Glutamatergic neuron (in vitro differentiated cells): ENCODE results near the gene NOSTRIN. TPM values are rescaled to one million over a fixed set of nuclear protein-coding genes. Genes with fewer than 3 reads are reported as not detected.

Experiments used
- DNase-seq: peaks from one replicate; pipeline ENCODE4 v3.0.0; 2022
- H3K27ac Mint-ChIP-seq: one replicate; pipeline ENCODE4 v1.8.0; 2020; ENCODE audit warnings: mild to moderate bottlenecking, mixed read lengths, inconsistent platforms; ENCODE audit not compliant: unreplicated experiment
- H3K27me3 Mint-ChIP-seq: one replicate; pipeline ENCODE4 v1.8.0; 2020; ENCODE audit warnings: mild to moderate bottlenecking, moderate library complexity, mixed read lengths, inconsistent platforms; ENCODE audit not compliant: unreplicated experiment
- H3K36me3 Mint-ChIP-seq: one replicate; pipeline ENCODE4 v1.8.0; 2020; ENCODE audit warnings: mild to moderate bottlenecking, mixed read lengths, inconsistent platforms; ENCODE audit not compliant: unreplicated experiment
- H3K4me1 Mint-ChIP-seq: one replicate; pipeline ENCODE4 v1.8.0; 2020; ENCODE audit warnings: mild to moderate bottlenecking, low read depth, mixed read lengths, inconsistent platforms; ENCODE audit not compliant: unreplicated experiment
- H3K4me3 Mint-ChIP-seq: one replicate; pipeline ENCODE4 v1.8.0; 2020; ENCODE audit warnings: mild to moderate bottlenecking, mixed read lengths, inconsistent platforms; ENCODE audit not compliant: unreplicated experiment
- H3K9me3 Mint-ChIP-seq: one replicate; pipeline ENCODE4 v1.8.0; 2020; ENCODE audit warnings: mild to moderate bottlenecking, moderate library complexity, mixed read lengths, inconsistent platforms; ENCODE audit not compliant: unreplicated experiment
- total RNA-seq: library from RNA; stranded (reverse); fragmentation: NEBNext Ultra II Directional; extraction: Animal tissue kit (Norgen Biotek cat#: 25700); gene quantifications from one replicate; pipeline ENCODE4 v1.2.1, GENCODE V29; 2021; ENCODE audit not compliant: unreplicated experiment
- TF ChIP-seq, protein P1 (sequence below): fragments of 200-600 bp; sonication (generic); IDR thresholded peaks from one replicate; pipeline ENCODE4 v1.5.0; 2021; ENCODE audit not compliant: partially characterized antibody, unreplicated experiment

NOSTRIN gene
- total RNA-seq, 1 donor from 2014 or later, result not detected

DNA sequence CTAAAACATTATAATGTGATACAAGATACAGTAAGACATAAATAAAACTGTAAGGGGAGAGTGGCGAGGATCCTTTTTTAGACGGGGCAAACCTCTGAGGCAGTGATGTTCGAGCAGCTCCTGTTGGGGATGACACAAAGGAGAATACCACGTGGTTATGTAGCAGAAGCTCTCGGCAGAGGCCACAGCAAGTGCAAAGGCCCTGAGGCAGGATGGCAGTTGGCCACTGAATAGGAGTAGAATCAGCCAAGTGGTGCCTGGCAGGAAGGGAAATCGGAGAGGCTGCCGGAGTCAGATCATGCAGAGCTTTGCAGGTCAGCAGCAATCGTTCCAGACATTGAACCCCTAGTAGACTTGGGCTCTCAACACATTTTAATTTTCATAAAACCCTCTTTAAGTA lies 19.1 kb downstream of the NOSTRIN start:
- DNase-seq, result no peak
- H3K27ac Mint-ChIP-seq, result no peak overlapping the region
- TF ChIP-seq, protein P1, sequence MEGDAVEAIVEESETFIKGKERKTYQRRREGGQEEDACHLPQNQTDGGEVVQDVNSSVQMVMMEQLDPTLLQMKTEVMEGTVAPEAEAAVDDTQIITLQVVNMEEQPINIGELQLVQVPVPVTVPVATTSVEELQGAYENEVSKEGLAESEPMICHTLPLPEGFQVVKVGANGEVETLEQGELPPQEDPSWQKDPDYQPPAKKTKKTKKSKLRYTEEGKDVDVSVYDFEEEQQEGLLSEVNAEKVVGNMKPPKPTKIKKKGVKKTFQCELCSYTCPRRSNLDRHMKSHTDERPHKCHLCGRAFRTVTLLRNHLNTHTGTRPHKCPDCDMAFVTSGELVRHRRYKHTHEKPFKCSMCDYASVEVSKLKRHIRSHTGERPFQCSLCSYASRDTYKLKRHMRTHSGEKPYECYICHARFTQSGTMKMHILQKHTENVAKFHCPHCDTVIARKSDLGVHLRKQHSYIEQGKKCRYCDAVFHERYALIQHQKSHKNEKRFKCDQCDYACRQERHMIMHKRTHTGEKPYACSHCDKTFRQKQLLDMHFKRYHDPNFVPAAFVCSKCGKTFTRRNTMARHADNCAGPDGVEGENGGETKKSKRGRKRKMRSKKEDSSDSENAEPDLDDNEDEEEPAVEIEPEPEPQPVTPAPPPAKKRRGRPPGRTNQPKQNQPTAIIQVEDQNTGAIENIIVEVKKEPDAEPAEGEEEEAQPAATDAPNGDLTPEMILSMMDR, result no peak
- H3K27me3 Mint-ChIP-seq, result no peaks in the 10 kb centered on the region
- H3K4me1 Mint-ChIP-seq, result peaks cover 10% of the 10 kb centered on the region
- no peak overlapping the region for H3K4me3 Mint-ChIP-seq
- H3K9me3 Mint-ChIP-seq, result no peaks in the 10 kb centered on the region
- H3K36me3 Mint-ChIP-seq, result no peaks in the 10 kb centered on the region

DNA sequence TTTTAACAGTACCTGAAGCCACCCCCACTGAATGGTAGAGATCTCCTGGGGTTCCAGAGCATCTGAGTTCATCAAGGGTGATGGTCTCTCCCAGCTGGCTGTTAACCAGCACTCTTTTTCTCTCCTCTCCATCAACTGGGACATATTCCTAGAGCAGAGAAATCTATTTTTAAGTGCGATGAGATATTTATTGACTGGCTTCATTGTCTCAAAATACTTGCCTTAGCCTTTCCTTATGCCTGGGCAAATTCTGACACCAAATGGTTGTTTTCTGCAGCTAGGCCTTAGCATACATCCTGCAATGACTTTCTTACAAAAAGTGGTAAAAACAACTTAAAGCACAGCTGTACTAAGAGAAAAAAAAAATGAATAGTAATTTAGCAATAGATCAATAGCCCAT lies 19.6 kb downstream of the NOSTRIN start:
- no peaks in the 10 kb centered on the region for H3K36me3 Mint-ChIP-seq
- DNase-seq, result no peak
- TF ChIP-seq, protein P1, result no peak
- H3K4me1 Mint-ChIP-seq, result peaks cover 10% of the 10 kb centered on the region
- no peaks in the 10 kb centered on the region for H3K27me3 Mint-ChIP-seq
- no peak overlapping the region for H3K4me3 Mint-ChIP-seq
- H3K27ac Mint-ChIP-seq, result no peak overlapping the region
- H3K9me3 Mint-ChIP-seq, result no peaks in the 10 kb centered on the region

DNA sequence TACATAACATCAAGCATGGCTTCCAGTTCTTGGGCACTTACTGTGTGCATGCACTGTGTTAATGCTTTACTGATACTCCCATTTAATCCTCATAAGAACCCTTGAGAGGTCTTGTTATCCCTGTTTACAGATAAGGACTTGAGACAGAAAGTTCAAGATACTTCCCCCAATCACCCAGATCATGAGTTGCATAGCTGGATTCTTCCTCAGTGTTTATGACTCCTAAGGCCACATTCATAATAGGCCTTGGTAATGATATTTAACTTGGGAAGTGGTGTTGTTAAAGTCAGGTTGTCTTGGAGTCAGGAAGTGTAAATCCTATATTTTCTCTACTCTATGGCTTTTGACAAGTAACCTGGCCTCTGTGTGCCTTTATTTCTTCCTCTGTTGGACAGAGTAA lies 22.7 kb downstream of the NOSTRIN start:
- TF ChIP-seq, protein P1, result no peak
- H3K9me3 Mint-ChIP-seq, result no peaks in the 10 kb centered on the region
- no peak for DNase-seq
- no peaks in the 10 kb centered on the region for H3K36me3 Mint-ChIP-seq
- no peak overlapping the region for H3K4me3 Mint-ChIP-seq
- no peaks in the 10 kb centered on the region for H3K27me3 Mint-ChIP-seq
- H3K27ac Mint-ChIP-seq, result no peak overlapping the region
- no peaks in the 10 kb centered on the region for H3K4me1 Mint-ChIP-seq

DNA sequence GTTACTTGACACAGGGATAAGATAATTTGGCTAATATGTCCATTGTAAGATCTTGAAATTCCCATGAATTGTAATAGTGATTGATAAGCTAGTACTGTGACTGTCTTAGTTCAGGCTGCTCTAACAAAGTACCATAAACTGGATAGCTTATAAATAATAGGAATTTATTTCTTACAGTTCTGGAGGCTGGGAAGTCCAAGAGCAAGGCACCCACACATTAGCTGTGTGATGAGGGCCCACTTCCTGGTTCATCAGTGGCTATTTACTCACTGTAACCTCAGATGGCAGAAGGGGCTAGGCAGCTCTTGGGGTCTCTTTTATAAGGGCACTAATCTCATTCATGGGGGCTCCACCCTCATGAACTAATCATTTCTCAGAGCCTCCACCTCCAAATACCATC lies 28.5 kb downstream of the NOSTRIN start:
- no peaks in the 10 kb centered on the region for H3K36me3 Mint-ChIP-seq

DNA sequence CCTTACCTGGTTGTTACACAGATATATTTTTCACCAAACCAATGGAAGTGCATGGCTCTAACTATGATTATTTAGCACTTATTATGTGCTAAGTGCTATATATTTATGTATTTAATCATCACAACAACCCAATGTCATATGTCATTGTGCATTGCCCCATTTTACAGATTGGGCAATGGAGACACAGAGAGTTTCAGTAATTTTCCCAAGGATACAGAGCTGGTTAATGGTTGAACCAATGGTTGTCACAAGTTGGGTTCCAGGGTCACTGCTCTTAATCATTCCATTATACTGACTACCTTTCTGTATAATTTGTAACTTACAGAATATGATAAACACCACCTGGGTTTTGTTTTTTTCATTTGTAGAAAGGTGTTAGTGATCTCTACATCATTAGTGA lies 29.2 kb downstream of the NOSTRIN start:
- H3K36me3 Mint-ChIP-seq, result no peaks in the 10 kb centered on the region
- H3K4me1 Mint-ChIP-seq, result no peaks in the 10 kb centered on the region
- no peaks in the 10 kb centered on the region for H3K9me3 Mint-ChIP-seq
- no peak for DNase-seq
- TF ChIP-seq, protein P1, result no peak
- no peak overlapping the region for H3K27ac Mint-ChIP-seq
- H3K4me3 Mint-ChIP-seq, result no peak overlapping the region
- no peaks in the 10 kb centered on the region for H3K27me3 Mint-ChIP-seq

More for the DNA sequence above, 28.5 kb downstream of the NOSTRIN start:
- TF ChIP-seq, protein P1, result no peak
- Mint-ChIP-seq H3K9me3 (no peaks in the 10 kb centered on the region), H3K4me3 (no peak overlapping the region), H3K27me3 (no peaks in the 10 kb centered on the region), H3K27ac (no peak overlapping the region), H3K4me1 (no peaks in the 10 kb centered on the region)
- no peak for DNase-seq
